ENCODE data around the gene CALY.

Gene CALY

GRCh38 chr10:133309720-133310398 lies 26.8 kb downstream of the CALY start:
- no peak for FAIRE-seq

- FAIRE-seq = no peak
Measured at GRCh38 chr10:133309100-133309719, 27.5 kb downstream of the CALY start.

GRCh38 chr10:133308421-133309099 lies 28.1 kb downstream of the CALY start, which contains the start of the genes TUBGCP2 and ZNF511:
TUBGCP2 (minus strand) TSS chr10:133308872; CDS start chr10:133302941, 5,931 bp downstream.
ZNF511 (plus strand) TSS chr10:133308914; CDS start chr10:133308944, 30 bp downstream.
- no peak for FAIRE-seq

GRCh38 chr10:133307776-133308420 lies 28.8 kb downstream of the CALY start:
- no peak for FAIRE-seq

- no peak for FAIRE-seq
Measured at GRCh38 chr10:133306941-133307379, 29.7 kb downstream of the CALY start.

- no peak for FAIRE-seq
Measured at GRCh38 chr10:133306097-133306476, 30.6 kb downstream of the CALY start.

GRCh38 chr10:133303206-133303605 lies 33.5 kb downstream of the CALY start:
- no peak for FAIRE-seq

GRCh38 chr10:133302230-133302629 lies 34.5 kb downstream of the CALY start:
- FAIRE-seq = no peak

- no peak for FAIRE-seq
Measured at GRCh38 chr10:133299738-133300137, 37.0 kb downstream of the CALY start.

GRCh38 chr10:133299224-133299623 lies 37.5 kb downstream of the CALY start:
- FAIRE-seq = no peak

- FAIRE-seq = no peak
Measured at GRCh38 chr10:133298466-133298865, 38.2 kb downstream of the CALY start.

- no peak for FAIRE-seq
Measured at GRCh38 chr10:133297504-133297903, 39.2 kb downstream of the CALY start.

GRCh38 chr10:133295426-133296320 lies 41.0 kb downstream of the CALY start:
- no peak for FAIRE-seq

GRCh38 chr10:133294189-133294588 lies 42.5 kb downstream of the CALY start:
- no peak for FAIRE-seq

GRCh38 chr10:133293810-133294119 lies 42.9 kb downstream of the CALY start:
- FAIRE-seq = no peak

- no peak for FAIRE-seq
Measured at GRCh38 chr10:133292919-133293809, 43.5 kb downstream of the CALY start.

GRCh38 chr10:133289761-133290160 lies 46.9 kb downstream of the CALY start:
- no peak for FAIRE-seq

- FAIRE-seq = no peak
Measured at GRCh38 chr10:133287832-133288500, 48.7 kb downstream of the CALY start.

GRCh38 chr10:133286366-133286765 lies 50.3 kb downstream of the CALY start:
- no peak for FAIRE-seq

GRCh38 chr10:133285217-133285616 lies 51.5 kb downstream of the CALY start:
- FAIRE-seq = no peak

- no peak for FAIRE-seq
Measured at GRCh38 chr10:133283931-133284330, 52.8 kb downstream of the CALY start.

Measured in colon (tissue), 2 donors.